NCI-H128 (cell line): ENCODE data around the gene CHAD.
"Not testable (repeated sequence)": the region's sequence is repeated elsewhere in the genome, so short reads cannot be mapped to it uniquely, and the experiment has no call there.

ENCODE experiments used
- DNase-seq: peaks from one replicate; lab custom pipeline; 2025; ENCODE audit not compliant: unreplicated experiment; lab: John Stamatoyannopoulos, UW

The CHAD gene

DNA sequence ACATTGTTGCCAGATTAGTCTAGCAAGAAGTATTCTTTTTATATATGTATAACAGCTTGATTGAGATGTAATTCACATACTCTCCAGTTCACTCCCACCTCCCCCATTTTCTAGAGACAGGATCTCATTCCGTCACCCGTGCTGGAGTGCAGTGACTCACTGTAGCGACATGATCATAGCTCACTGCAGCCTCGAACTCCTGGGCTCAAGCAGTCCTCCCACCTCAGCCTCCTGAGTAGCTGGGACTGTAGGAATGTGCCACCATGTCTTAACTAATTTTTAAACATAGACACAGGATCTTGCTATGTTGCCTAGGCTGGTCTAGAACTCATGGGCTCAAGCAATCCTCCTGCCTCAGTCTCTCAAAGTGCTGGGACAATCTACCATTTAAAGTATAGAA, 6.7 kb upstream of the CHAD start:
- no peak for DNase-seq

DNA sequence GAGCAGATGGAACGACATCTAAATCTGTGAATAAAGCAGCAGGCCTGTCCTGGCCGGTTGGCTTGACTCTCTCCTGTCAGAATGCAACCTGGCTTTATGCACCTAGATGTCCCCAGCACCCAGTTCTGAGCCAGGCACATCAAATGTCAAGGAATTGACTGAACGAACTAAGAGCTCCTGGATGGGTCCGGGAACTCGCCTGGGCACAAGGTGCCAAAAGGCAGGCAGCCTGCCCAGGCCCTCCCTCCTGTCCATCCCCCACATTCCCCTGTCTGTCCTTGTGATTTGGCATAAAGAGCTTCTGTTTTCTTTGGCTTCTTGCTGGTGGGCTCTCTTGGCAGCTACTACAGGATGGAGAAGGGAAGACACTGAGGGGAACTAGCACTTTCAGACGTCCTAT, 5.8 kb upstream of the CHAD start:
- DNase-seq: no peak

- no peak for DNase-seq
These were observed 5.2 kb upstream of the CHAD start for GRCh38 chr17:50473901-50474300.

GRCh38 chr17:50472761-50473161, 4.1 kb upstream of the CHAD start:
- not testable (repeated sequence) for DNase-seq

DNA sequence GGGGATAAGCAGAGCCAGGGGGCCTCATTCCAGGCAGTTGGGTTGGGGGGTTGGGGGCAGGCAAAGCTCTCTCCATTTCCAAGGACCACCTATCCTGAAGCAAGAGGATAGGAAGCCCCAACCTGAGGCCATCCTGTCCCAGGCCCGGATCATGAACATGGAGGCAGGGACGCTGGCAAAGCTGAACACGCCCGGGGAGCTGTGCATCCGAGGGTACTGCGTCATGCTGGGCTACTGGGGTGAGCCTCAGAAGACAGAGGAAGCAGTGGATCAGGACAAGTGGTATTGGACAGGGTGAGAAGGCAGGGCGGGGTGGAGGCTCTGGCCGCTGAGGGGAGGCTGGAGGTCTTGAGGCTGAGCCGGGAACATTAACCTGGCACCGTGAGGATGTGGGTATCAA, 3.6 kb upstream of the CHAD start:
- DNase-seq: no peak

DNA sequence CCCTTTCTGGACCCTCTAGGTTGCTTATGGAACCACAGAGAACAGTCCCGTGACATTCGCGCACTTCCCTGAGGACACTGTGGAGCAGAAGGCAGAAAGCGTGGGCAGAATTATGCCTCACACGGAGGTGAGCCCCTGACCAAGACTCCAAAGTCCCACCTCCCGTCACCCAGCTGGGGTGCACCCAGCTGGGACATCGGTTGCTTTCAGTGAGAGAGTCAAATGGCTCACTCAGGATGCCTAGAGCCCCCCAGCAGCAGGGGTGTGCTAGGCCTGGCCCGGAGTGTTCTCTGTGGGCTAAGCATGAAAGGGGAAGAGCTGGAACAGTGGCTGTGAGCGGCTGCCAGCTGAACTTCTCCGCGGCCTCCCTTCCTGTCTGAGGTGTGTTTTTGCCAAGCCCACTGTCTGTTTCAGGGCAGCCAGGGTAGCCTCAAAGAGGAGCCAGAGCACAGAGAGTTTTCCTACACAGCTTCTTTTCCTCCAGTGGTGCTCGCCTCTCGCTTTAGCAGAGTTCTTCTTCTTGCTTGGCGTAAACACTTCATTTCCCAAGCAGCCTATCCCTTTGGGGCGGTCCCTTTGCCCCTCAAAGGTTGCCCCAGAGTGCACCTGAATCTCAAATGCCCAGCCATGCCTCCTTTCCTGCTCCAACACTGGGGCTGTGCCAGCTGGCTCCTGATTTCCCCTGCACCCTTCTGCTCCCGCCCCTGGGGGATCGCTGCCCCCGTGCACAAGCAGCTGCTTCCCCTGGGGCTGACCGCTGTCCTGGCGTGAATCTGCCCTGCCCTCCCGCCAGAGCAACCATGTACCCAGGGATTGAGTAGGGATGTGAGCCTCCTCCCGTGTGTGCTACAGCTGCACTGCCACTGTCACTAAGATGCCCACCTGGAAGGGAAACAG, 2.6 kb upstream of the CHAD start:
- no peak for DNase-seq

DNA sequence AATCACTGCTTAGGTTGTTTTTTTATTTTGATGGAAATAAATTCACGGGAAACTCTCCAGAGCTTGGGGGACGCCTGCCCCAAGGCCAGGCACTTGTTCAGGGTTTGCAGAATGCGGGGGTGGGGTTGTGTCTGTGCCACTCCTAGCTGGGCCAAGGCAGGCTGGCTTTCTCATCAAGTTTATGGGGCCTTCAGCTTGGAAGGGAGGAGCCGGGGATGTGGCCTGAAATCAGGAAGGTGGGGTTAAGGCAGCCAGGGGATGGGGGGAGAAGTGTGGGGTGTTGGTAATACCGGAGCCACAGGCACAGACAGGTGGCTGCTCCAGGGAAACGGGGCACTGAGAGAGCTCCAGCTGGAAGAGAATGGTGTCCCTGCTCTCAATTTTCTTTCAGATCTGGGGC, 1.7 kb upstream of the CHAD start:
- no peak for DNase-seq

DNA sequence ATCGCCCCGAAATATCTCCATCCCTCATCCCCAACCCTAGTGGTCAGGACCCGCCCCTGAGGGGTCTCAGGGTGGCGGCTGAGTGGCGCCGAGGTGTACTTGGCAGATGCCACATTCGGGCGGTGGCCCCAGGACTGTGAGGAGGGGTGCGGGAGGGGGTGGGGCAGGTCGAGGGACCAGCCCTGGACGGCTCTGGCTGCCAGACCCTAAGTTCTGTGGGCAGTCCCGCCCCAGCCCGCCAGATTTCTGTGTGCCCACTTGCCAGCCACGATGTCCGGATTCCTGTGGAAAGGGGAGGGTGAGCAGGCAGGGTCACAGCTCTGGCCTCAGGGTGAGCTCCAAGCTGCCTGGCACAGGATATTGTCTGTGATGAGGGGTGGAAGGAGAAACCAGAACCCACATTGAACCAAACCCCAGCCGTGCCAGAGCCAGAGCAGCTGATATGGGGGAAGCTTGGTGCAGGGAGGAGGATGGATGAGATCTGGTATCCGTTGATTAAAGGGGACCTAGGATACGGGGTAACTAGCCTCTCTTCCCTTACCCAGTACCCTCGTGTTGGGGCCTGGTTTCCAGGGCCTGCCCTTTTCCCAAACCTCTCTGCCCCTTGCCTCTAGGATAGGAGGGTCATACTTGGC, 1.1 kb upstream of the CHAD start:
- DNase-seq: no peak

DNA sequence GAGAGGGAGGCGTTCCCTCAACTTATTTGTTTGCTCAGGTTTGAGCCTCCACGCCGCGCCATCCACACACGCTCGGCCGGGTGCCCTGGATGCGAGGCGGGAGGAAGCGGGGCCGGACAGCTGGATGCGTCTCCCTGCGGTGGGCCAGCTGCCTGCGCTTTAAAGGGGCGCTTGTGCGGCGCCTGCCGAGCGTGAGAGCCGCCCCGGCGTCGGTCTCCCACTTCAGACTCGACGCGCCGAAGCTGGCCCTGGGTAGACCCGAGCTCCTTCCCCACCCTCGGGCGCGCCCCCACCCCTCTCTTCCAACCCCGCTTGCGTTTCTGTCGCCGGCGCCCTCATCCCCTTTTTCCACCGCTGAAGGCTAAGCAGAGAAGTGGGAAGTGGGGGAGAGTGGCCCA, 527 bp upstream of the CHAD start:
- DNase-seq: no peak

DNA sequence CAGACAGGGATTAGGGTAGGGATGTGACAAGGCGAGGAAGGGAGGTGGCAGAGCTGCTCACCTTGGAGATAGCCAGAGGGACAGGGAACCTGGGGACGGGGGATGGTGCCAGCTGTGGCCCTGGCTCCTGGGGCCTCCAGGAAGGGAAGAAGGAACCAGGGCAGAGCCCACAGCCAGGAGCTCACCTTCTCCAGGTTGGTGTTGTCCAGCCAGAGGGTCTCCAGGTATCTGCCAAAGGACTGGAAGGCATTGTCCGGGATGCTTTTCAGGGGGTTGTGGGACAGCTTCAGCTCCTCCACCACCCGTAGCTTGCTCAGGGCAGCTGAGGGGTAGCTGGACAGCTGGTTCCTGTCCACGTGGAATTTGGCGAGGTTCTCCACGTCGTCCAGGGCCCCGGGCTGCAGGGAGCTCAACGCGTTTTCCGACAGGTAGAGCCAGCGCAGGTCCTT, 801 bp downstream of the CHAD start:
- DNase-seq: no peak

- DNase-seq: no peak
These were observed 1.4 kb downstream of the CHAD start for GRCh38 chr17:50467114-50467854.

- DNase-seq: no peak
These were observed 2.1 kb downstream of the CHAD start for GRCh38 chr17:50466371-50467113.

GRCh38 chr17:50465635-50466034, 3.0 kb downstream of the CHAD start:
- DNase-seq: no peak

GRCh38 chr17:50465171-50465570, 3.5 kb downstream of the CHAD start:
- no peak for DNase-seq

- DNase-seq: no peak
These were observed 3.9 kb downstream of the CHAD start for GRCh38 chr17:50464736-50465135.

DNA sequence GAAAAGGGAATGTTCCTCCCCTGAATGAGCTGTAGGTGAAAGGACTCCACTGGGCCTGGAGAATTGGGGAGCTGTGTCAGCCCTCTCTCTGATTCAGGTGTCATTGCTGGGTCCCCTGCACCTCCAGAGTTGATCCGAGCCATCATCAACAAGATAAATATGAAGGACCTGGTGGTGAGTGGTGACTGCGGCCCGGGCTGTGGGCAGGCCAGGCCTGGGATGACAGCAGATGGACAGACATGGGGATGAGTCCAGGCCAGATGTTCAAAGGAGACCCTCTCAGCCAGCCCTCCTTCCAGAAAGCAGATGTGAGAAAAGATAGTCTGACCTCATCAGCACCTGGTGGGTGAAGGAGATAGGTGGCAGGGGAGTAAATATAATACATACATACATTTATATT, 4.6 kb downstream of the CHAD start:
- no peak for DNase-seq

DNA sequence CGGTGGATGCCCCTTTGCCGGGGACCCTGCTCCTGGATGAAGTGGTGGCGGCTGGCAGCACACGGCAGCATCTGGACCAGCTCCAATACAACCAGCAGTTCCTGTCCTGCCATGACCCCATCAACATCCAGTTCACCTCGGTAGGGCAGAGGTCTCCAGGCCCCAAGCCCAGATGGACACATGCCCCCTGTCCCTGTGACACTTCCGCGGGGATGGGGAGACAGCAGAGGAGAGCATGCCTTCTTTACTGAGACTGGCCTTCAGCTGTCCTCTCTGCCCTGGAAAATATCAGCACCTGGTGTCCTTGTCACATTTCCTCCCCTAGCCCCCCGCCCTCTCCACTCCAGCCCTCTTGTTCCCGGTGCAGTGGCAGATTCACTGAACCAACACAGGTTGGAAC, 6.2 kb downstream of the CHAD start:
- no peak for DNase-seq

- DNase-seq: no peak
These were observed 7.0 kb downstream of the CHAD start for GRCh38 chr17:50461550-50462132.

DNA sequence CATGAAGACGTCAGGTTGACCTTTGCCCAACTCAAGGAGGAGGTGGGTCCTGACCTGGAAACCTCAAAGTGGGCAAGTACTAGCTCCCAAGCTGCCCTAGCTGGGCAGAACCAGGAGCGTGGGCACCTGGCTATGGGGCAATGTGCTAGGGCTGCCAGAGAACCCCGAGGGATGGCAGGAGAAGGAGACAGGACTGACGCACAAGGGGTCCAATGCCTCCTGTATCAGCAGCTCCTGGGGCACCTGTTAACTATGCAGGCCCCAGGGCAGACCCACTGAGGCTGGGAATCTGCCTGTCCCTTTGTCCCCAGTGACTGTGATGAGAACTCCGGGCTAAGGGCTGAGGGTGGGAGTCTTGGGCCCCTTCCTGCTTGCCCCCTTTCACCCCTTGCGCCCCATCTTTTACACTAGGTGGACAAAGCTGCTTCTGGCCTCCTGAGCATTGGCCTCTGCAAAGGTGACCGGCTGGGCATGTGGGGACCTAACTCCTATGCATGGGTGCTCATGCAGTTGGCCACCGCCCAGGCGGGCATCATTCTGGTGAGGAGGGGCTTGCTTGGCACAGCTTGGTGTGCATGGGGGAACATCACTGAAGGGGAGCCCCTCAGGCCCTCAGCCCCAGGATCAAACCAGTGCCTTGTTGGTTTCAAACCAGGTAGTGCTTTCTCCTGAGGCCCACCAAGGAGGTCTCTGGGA, 7.7 kb downstream of the CHAD start:
- no peak for DNase-seq

- no peak for DNase-seq
These were observed 8.9 kb downstream of the CHAD start for GRCh38 chr17:50459756-50460155.
